Left renal cortex interstitium (tissue), 4 donors: ENCODE measurements around the gene CUL1. TPM values are rescaled to one million over a fixed set of nuclear protein-coding genes. Genes with fewer than 3 reads are reported as not detected.

Experiments used
- DNase-seq, 4 donors: peaks; one replicate each; pipeline ENCODE4 v3.0.0-alpha.2; 2013; ENCODE audit warnings: low read depth in 4 of 4, low spot score in 2 of 4, missing footprints in 1 of 4
- polyA plus RNA-seq, 4 donors: library from polyadenylated mRNA; unstranded; fragments of 120-200 nt; gene quantifications; one replicate each; pipeline ENCODE4 v1.2.1, GENCODE V29; 2013; ENCODE audit not compliant: insufficient read length in 4 of 4

Gene CUL1
- polyA plus RNA-seq, 4 donors: 57.7 to 60.2 (median 59.0) TPM

- DNase-seq: no peak
These were observed 101.3 kb downstream of the CUL1 start for GRCh38 chr7:148799893-148800555.

- no peak for DNase-seq
These were observed 102.0 kb downstream of the CUL1 start for GRCh38 chr7:148800677-148801076.

GRCh38 chr7:148802101-148802493, 103.4 kb downstream of the CUL1 start:
- DNase-seq: no peak

- no peak for DNase-seq
These were observed 104.4 kb downstream of the CUL1 start for GRCh38 chr7:148803094-148803493.

GRCh38 chr7:148804343-148805235, 105.9 kb downstream of the CUL1 start:
- no peak for DNase-seq

- DNase-seq: no peak
These were observed 107.5 kb downstream of the CUL1 start for GRCh38 chr7:148806187-148806586.

- DNase-seq: no peak
These were observed 108.7 kb downstream of the CUL1 start for GRCh38 chr7:148807436-148807835.

GRCh38 chr7:148809856-148810255, 111.2 kb downstream of the CUL1 start:
- DNase-seq: no peak

GRCh38 chr7:148811892-148812291, 113.2 kb downstream of the CUL1 start:
- no peak for DNase-seq

- DNase-seq: no peak
These were observed 115.2 kb downstream of the CUL1 start for GRCh38 chr7:148813890-148814289.

GRCh38 chr7:148814922-148815559, 116.3 kb downstream of the CUL1 start:
- no peak for DNase-seq

GRCh38 chr7:148815612-148816011, 116.9 kb downstream of the CUL1 start:
- DNase-seq: no peak

GRCh38 chr7:148819697-148820360, 121.1 kb downstream of the CUL1 start:
- DNase-seq: no peak

GRCh38 chr7:148821422-148821821, 122.7 kb downstream of the CUL1 start:
- no peak for DNase-seq

- DNase-seq: no peak
These were observed 126.2 kb downstream of the CUL1 start for GRCh38 chr7:148824864-148825263.

- DNase-seq: no peak
These were observed 126.6 kb downstream of the CUL1 start for GRCh38 chr7:148825338-148825737.

GRCh38 chr7:148828965-148829364, 130.3 kb downstream of the CUL1 start:
- no peak for DNase-seq

- no peak for DNase-seq
These were observed 132.4 kb downstream of the CUL1 start for GRCh38 chr7:148830897-148831692.

- DNase-seq: no peak
These were observed 133.1 kb downstream of the CUL1 start for GRCh38 chr7:148831782-148832181.

- no peak for DNase-seq
These were observed 135.9 kb downstream of the CUL1 start for GRCh38 chr7:148834605-148835004.
